ENCODE measurements around the gene MINDY3. TPM values are rescaled to one million over a fixed set of nuclear protein-coding genes. Genes with fewer than 3 reads are reported as not detected.
"Not testable (repeated sequence)": the region's sequence is repeated elsewhere in the genome, so short reads cannot be mapped to it uniquely, and the experiment has no call there.

Gene MINDY3
- 9.3 and 12.1 TPM in 2 replicates for total RNA-seq (2014; rRNA removed; shearing (Covaris generic); ENCODE audit: low replicate concordance)

DNA sequence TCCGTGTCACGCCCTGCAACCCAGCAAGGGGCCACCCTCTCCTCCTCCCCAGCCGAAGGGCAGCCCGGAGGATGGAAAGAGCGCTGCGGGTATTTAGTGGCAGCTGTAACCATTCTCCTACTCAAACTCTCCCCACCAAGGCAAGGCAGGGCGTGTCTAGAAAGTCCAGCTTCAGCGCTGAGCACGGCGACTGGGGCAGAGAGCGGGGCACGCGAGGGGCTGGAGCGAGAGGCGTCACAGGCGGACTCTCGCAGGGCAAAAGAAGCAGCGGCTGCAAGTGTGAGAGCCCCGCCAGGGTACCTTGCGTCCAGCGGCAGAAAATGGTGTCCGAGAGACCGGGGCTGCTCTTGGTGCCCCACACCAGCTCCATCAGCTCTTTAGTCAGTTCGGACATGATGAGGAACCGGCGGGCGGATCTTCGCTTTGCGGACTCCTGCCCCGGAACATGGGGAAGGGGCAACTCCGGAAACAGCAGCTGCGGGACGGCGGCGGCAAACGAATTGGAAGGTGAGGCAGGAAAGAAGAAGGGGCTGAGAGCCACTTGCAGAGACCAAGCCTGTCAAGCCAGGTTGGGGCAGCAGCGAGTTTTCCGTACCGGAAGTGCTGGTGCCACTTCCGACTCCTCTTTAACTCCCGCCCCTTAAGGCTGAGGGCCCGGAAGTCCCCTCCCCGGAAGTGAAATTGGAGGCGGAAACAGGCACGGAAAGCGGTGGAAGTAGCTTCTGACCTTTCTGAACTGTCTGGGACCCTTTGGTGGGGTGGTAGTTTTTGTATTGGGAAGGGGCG is at the start of gene MINDY3:
TSS of gene MINDY3 (minus strand) at position 602 of the 786 bp plus-strand sequence. CDS start at position 394, 208 bp downstream.
- H3K27me3 ChIP-seq: peaks cover 12% of the 10 kb centered on the region
- peak; percentile 83 for DNase-seq
- peak within 1 kb of the TSS; percentile 89 for H3K4me3 ChIP-seq
- H3K9me3 ChIP-seq: no peaks in the 10 kb centered on the region
- no peaks in the 10 kb centered on the region for H3K36me3 ChIP-seq

DNA sequence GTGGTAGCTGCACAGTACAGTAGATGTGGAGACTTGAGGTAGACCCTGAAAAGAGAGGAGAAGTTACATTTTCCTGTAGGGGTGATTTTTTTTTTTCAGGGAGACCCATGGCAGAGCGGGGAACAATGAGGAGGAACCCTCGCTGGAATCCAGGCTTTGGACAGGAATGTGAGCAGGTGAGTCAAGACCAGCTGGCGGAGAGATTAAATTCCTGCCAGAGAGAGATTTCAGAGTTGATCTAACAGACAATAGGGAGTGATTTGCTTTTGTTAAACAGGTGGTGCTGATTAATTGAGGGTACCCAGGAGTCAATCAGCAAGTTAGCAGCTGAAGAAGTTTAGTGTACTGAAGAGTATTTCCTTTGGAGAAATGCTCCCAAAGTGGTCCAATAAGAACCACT is 41.6 kb upstream of the MINDY3 start:
- no peak overlapping the region for H3K4me3 ChIP-seq
- no peaks in the 10 kb centered on the region for H3K36me3 ChIP-seq
- no peak for DNase-seq
- H3K9me3 ChIP-seq: no peaks in the 10 kb centered on the region
- peaks cover 2% of the 10 kb centered on the region for H3K27me3 ChIP-seq

DNA sequence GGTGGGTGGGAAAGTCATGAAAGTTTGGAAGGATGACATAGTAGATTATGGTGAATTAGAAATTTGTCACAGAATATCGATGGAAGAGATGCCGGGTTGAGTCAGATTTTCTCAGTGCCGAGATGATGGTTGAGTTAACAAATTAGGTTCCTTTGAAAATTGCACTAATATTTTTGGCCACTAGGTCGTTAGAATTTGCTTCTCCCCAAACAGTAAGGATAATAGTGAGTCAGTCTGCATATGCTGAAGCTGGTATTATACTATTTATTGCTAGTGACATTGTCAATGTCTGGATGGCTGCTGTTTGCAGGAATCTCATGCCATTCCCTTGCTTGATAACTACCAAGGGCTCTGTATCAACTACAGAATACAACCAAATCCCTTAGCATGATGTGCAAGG is 37.7 kb upstream of the MINDY3 start:
- DNase-seq: no peak
- Histone ChIP-seq H3K27me3 (peaks cover 2% of the 10 kb centered on the region), H3K9me3 (no peaks in the 10 kb centered on the region), H3K4me3 (no peak overlapping the region), H3K36me3 (no peaks in the 10 kb centered on the region)

DNA sequence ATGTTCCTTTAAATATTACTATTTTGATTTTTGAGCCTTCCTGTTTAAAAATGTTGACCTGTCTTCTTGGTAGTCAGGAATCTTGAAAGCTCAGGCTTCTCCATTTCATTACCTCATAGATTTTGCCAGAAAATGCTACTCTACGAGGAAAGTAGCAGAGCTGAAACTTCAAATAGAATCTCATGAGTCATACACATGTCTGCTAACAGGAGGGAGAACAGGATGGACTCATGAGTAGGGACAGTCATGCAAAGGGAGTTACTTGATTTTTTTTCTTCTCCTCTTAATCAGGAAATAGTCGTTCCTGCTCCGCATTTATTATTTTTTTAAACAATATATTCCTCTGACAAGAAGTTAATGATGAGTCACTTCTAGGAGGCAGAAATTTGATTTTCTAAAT is 37.0 kb upstream of the MINDY3 start:
- Histone ChIP-seq H3K9me3 (no peaks in the 10 kb centered on the region), H3K4me3 (no peak overlapping the region), H3K36me3 (no peaks in the 10 kb centered on the region), H3K27me3 (peaks cover 2% of the 10 kb centered on the region)
- DNase-seq: no peak

DNA sequence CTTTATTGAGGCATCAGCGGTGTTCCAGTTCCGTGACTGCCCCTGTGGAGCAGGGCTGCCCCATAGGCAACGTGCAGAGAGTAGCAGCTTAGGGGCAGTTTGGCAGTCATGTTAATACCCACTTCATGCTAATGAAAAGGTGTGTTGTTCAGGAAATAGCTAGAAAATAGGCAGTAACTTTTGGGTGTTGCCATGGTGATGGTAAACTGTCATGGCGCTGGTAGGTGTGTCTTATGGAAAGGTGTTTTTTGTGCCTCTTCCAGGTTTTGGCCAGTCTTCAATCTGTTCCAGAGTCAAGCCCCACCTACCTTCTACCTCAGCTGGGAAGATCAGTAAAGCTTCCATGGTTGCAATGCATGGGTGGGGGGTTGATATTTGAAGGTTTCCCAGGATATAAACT is 36.3 kb upstream of the MINDY3 start:
- no peaks in the 10 kb centered on the region for H3K9me3 ChIP-seq
- H3K27me3 ChIP-seq: peaks cover 2% of the 10 kb centered on the region
- H3K4me3 ChIP-seq: no peak overlapping the region
- no peak for DNase-seq
- no peaks in the 10 kb centered on the region for H3K36me3 ChIP-seq

DNA sequence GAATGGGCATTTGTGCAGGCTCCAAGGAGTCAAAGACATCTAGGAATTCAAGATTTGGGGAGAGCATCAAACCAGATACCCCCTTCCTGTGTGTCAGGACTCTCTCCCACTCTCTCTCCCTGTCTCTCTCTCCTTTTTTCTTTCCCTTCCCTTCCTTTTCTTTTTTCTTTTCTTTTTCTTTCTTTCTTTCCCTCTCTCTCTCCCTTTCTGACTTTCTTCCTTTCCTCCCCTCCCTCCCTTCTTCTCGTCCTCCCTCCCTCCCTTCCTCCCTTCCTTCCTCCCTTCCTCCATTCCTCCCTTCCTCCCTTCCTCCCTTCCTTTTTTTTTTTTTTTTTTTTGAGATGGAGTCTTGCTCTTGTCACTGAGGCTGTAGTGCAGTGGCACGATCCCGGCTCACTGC is 24.1 kb upstream of the MINDY3 start:
- no peak overlapping the region for H3K4me3 ChIP-seq
- no peak for DNase-seq
- H3K36me3 ChIP-seq: no peaks in the 10 kb centered on the region
- H3K27me3 ChIP-seq: peaks cover 18% of the 10 kb centered on the region
- H3K9me3 ChIP-seq: no peaks in the 10 kb centered on the region

DNA sequence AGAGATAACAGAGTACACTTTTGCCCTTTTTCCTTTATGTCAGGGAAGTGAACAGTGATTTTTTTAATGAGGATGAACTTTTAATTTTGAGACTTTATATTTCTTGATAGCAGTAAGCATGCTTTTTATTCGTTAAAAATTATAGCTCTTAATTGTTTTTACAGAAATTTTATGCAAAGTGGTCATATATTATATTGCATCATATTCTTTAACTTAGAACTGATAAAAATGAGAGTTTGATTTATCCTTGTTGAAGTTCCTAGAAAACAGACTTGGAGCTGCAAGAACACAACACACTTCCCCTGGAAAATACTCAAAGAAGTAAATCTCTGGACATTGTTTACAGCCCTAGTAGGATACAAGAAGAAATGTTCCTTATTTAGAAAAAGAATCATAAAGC is 21.2 kb upstream of the MINDY3 start:
- Histone ChIP-seq H3K9me3 (no peaks in the 10 kb centered on the region), H3K4me3 (no peak overlapping the region), H3K36me3 (no peaks in the 10 kb centered on the region), H3K27me3 (peaks cover 14% of the 10 kb centered on the region)
- DNase-seq: no peak

DNA sequence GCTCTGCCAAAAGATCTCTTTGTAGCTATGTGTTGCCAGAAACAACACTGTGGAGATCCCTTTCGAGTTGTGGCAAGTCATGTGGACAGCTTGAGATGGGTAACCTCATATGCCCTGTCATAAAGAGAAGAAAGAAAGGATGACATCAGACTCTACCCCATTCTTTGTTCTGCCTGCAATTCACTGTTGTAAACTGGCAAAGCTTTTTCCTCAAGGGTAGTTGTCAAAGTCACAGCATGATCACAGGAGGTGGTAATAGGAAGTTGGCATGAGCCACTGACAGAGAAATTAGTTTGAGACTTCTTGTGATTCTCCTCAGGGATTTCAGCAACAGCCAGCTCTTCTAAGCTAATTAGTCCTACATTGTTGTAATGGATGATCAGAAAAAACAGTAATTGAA is 19.4 kb upstream of the MINDY3 start:
- Histone ChIP-seq H3K36me3 (no peaks in the 10 kb centered on the region), H3K4me3 (no peak overlapping the region), H3K9me3 (no peaks in the 10 kb centered on the region; the same call in 1 of the 2 replicates), H3K27me3 (peaks cover 20% of the 10 kb centered on the region)
- no peak for DNase-seq

DNA sequence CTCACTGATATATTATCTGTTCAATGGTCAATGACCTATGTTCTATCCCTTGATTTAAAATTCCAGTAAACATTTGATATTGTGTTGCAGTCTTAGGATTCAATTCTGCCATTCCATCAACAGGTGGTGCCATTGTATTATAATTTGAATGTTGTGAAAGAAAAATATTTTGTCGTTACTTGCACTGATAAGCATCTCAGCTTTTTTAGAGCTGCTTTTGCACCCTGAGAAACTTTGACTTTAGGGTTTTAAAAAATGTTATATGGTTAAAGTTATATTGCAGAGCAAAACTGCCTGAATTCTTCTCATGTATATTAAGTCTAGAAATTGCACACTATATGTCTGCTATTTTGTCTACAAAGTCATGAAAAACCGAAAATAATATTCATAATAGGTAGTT is 18.8 kb upstream of the MINDY3 start:
- DNase-seq: no peak
- no peaks in the 10 kb centered on the region; the same call in 1 of the 2 replicates for H3K9me3 ChIP-seq
- peaks cover 17% of the 10 kb centered on the region for H3K27me3 ChIP-seq
- H3K4me3 ChIP-seq: no peak overlapping the region
- no peaks in the 10 kb centered on the region for H3K36me3 ChIP-seq

DNA sequence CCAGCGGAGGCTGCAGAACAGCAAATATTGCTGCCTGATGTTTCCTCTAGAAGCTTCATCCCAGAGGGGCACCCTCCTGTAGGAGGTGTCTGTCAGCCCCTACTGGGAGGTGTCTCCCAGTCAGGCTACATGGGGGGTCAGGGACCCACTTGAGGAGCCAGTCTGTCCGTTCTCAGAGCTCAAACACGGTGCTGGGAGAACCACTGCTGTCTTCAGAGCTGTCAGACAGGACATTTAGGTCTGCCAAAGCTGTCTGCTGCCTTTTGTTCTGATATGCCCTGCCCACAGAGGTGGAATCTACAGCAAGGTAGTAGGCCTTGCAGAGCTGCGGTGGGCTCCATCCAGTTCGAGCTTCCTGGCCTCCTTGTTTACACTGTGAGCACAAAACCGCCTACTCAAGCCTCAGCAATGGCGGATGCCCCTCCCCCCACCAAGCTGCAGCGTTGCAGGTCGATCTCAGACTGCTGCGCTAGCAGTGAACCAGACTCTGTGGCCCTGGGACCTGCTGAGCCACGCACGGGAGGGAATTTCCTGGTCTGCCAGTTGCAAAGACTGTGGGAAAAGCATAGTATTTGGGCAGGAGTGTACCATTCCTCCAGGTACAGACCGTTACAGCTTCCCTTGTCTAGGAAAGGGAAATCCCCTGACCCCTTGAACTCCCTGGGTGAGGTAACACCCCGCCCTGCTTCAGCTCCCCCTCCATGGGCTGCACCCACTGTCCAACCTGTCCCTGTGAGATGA is 17.7 kb upstream of the MINDY3 start:
- Histone ChIP-seq H3K27me3 (peaks cover 15% of the 10 kb centered on the region), H3K4me3 (no peak overlapping the region), H3K36me3 (no peaks in the 10 kb centered on the region), H3K9me3 (no peaks in the 10 kb centered on the region; the same call in 1 of the 2 replicates)
- no peak for DNase-seq

DNA sequence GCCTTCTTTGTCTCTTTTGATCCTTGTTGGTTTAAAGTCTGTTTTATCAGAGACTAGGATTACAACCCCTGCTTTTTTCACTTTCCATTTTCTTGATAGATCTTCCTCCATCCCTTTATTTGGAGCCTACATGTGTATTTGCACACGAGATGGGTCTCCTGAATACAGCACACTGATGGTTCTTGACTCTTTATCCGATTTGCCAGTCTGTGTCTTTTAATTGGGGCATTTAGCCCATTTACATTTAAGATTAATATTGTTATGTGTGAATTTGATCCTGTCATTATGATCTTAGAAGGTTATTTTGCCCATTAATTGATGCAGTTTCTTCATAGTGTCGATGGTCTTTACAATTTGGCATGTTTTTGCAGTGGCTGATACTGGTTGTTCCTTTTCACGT is 16.0 kb upstream of the MINDY3 start:
- H3K36me3 ChIP-seq, H3K9me3 ChIP-seq, DNase-seq, H3K4me3 ChIP-seq: not testable (repeated sequence)
- peaks cover 12% of the 10 kb centered on the region for H3K27me3 ChIP-seq

DNA sequence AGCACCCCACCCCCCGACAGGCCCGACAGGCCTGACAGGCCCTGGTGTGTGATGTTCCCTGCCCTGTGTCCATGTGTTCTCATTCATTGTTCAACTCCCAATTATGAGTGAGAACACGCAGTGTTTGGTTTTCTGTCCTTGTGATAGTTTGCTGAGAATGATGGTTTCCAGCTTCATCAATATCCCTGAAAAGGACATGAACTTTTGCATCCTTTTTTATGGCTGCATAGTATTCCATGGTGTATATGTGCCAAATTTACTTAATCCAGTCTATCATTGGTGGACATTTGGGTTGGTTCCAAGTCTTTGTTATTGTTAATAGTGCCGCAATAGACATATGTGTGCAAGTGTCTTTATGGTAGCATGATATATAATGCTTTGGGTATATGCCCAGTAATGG is 12.3 kb upstream of the MINDY3 start:
- not testable (repeated sequence) for DNase-seq, H3K9me3 ChIP-seq, H3K36me3 ChIP-seq, H3K4me3 ChIP-seq
- H3K27me3 ChIP-seq: peaks cover 36% of the 10 kb centered on the region

DNA sequence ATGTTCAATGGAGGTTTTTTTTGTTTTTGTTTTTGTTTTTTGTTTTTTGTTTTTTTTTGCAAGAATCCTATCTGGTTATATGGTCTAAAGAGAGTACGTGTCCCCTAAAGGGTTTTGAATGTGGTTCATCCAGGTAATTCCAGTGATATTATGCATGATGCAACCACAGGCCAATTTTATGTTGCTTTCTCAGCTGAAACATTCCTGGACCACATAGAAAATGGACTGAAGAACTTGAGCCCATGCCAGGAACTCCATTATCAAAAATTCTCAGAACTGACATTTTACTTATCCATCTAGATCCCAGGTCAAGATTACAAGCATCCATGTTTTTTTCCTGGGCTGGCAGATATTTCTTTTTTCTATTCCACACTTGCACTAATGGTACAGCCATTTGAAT is 11.5 kb upstream of the MINDY3 start:
- H3K4me3 ChIP-seq: no peak overlapping the region

DNA sequence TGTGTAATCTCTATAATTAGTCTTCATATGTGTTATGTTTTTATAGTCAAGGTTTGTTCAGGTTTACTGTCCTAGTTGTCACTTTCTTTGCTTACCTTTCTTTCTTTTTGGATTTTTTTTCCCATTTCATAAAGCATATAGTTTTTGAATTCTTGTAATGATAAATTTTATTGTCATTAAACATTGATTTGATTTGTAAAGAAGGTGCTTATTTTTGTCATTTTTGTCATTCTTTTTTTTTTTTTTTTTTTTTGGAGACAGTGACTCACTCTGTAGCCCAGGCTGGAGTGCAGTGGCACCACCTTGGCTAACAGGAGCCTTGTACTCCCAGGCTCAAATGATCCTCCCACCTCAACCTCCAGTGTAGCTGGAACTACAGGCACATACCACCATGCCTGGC is 9.6 kb upstream of the MINDY3 start:
- Histone ChIP-seq H3K36me3 (no peaks in the 10 kb centered on the region), H3K27me3 (peaks cover 49% of the 10 kb centered on the region), H3K9me3 (no peaks in the 10 kb centered on the region), H3K4me3 (no peak overlapping the region)
- no peak for DNase-seq

More for the DNA sequence above, 11.5 kb upstream of the MINDY3 start:
- Histone ChIP-seq H3K9me3 (no peaks in the 10 kb centered on the region; the same call in 1 of the 2 replicates), H3K36me3 (no peaks in the 10 kb centered on the region), H3K27me3 (peaks cover 39% of the 10 kb centered on the region)
- DNase-seq: no peak

DNA sequence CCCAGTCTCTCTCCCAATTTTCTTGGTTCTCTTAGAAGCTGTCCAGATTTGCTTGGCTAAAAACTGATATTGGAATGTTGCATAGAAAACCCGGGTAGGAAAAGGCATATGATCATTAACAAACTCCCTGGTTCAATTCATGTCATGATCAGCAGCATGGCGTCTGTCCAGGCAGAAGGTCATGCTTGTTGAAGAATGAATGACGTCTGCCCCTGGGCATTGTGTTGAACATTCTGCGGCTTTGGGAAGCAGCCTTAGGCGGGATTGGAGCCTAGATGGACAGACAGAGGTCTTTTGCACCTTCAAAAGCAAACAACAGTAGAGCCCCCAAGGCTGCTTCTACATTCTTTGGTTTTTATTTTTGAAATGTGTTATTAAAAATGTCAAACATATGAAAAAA is 7.7 kb upstream of the MINDY3 start:
- Histone ChIP-seq H3K36me3 (no peaks in the 10 kb centered on the region), H3K27me3 (peaks cover 57% of the 10 kb centered on the region), H3K4me3 (no peak overlapping the region), H3K9me3 (no peaks in the 10 kb centered on the region)
- DNase-seq: peak; percentile 52

DNA sequence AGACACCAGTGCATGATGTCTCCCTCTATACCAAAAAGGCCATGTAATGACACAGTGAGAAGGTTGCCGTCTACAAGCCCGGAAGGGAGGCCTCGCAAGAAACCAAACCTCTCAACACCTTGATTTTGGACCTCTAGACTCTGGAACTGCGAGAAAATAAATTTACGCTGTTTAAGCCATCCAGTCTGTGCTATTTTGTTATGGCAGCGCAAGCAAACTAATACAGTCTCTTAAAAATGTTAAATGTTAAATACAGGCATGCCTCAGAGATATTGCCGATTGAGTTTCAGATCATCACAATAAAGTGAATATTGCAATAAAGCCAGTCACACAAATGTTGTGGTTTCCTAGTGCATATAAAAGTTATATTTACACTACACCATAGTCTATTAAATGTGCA is 5.0 kb upstream of the MINDY3 start:
- H3K27me3 ChIP-seq: peaks cover 50% of the 10 kb centered on the region
- H3K4me3 ChIP-seq: no peak overlapping the region
- H3K9me3 ChIP-seq: no peaks in the 10 kb centered on the region
- DNase-seq: no peak
- H3K36me3 ChIP-seq: no peaks in the 10 kb centered on the region

DNA sequence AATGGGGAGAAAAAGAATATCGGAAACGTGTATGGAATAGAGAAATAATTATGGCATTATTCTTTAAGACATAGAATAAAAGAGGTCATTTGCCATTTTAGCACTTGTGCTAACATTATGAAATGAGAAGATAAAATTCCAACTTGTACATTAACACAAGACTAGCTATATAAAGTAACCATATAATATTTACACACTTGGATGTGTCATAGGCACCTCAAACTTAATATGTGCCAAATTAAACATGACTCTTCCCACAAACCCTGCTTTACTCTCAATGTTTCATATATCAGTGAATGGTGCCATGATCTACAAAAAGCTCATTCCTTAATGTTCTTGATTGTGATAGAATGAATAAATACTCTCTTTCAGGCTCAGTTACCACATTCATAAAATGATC is 4.1 kb upstream of the MINDY3 start:
- Histone ChIP-seq H3K36me3 (no peaks in the 10 kb centered on the region), H3K27me3 (peaks cover 43% of the 10 kb centered on the region), H3K4me3 (no peak overlapping the region), H3K9me3 (no peaks in the 10 kb centered on the region)
- DNase-seq: no peak

DNA sequence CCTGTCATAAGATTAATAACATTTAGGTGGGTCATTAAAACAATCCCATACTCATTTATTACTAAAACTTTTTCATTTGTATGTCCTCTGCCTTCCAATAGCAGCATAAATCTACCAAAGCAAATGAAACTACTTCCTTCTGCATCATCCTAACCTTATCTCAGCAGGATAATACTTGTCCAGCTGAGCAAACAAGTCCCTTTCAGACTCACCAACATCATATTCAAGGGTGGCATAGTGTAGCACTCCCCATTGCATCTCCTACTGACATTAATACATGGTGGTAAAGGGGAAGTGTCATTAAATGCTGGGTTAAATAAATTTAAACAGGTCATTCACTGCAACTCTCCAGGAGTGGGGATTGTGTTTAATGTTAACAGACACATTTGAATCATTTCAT is 3.4 kb upstream of the MINDY3 start:
- Histone ChIP-seq H3K9me3 (no peaks in the 10 kb centered on the region), H3K4me3 (no peak overlapping the region), H3K36me3 (no peaks in the 10 kb centered on the region), H3K27me3 (peaks cover 36% of the 10 kb centered on the region)
- DNase-seq: no peak

Measured in MG63 (cell line).